ENCODE data around the gene SCYL1. TPM values are rescaled to one million over a fixed set of nuclear protein-coding genes. Genes with fewer than 3 reads are reported as not detected.
A peak's percentile ranks its signal among the peaks of the same experiment; 100 is the strongest.

SCYL1 gene
- total RNA-seq, 4 donors from 2014 or later, result 70.6 to 97.6 (median 89.2) TPM

DNA sequence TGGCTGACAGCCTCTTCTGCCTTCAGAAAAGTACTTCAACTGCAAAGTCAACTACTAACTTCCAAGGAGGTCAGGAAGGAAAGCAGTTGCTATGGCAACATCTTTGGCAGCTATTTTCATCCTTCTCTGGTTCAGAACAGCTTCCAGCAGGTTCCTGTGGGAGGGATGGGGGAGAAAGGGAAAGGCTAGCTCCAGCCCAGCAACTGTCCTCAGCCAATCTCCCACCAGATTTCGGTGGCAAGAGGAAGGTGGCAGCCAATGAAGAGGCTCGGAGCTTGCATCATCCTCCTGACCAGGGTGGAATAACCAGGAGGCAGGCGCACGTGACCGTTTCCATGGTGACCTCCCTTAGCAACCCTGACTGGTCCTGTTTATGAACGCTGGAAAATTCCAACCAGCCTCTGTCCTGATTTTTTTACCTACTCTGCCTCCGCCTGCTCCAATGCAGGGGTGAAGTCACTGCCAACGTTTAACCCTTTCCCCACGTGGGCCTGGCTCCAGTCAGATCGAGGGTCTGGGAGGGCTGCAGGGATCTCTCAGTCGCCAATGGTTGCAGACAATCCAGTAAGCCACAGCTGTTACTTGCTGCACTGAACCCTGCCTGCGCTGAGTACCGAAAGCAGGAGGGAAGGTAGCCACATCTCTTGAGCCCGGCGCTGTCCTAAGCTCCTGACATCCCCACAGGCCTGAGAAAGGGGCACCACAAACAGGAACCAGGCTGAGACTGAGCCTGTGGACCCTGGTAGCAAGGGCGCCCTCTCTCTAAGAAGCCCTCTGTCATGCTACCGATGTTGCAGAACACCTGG, 37.2 kb upstream of the SCYL1 start:
- TF ChIP-seq POLR2AphosphoS5 (IDR thresholded peaks at IDR 0.05) (peak; percentile 60), POLR2A (IDR thresholded peaks at IDR 0.05) (no peak), EP300 (IDR thresholded peaks at IDR 0.05) (no peak)
- TF ChIP-seq, protein P1, sequence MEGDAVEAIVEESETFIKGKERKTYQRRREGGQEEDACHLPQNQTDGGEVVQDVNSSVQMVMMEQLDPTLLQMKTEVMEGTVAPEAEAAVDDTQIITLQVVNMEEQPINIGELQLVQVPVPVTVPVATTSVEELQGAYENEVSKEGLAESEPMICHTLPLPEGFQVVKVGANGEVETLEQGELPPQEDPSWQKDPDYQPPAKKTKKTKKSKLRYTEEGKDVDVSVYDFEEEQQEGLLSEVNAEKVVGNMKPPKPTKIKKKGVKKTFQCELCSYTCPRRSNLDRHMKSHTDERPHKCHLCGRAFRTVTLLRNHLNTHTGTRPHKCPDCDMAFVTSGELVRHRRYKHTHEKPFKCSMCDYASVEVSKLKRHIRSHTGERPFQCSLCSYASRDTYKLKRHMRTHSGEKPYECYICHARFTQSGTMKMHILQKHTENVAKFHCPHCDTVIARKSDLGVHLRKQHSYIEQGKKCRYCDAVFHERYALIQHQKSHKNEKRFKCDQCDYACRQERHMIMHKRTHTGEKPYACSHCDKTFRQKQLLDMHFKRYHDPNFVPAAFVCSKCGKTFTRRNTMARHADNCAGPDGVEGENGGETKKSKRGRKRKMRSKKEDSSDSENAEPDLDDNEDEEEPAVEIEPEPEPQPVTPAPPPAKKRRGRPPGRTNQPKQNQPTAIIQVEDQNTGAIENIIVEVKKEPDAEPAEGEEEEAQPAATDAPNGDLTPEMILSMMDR (IDR thresholded peaks at IDR 0.05), result peak in 1 of 4 experiments; percentile 21
- peaks cover 42 to 93% (median 72%) of the 10 kb centered on the region in 3 donors for H3K4me1 ChIP-seq
- H3K4me3 ChIP-seq, result peak overlapping the region in 1 of 2 donors; percentile 29

DNA sequence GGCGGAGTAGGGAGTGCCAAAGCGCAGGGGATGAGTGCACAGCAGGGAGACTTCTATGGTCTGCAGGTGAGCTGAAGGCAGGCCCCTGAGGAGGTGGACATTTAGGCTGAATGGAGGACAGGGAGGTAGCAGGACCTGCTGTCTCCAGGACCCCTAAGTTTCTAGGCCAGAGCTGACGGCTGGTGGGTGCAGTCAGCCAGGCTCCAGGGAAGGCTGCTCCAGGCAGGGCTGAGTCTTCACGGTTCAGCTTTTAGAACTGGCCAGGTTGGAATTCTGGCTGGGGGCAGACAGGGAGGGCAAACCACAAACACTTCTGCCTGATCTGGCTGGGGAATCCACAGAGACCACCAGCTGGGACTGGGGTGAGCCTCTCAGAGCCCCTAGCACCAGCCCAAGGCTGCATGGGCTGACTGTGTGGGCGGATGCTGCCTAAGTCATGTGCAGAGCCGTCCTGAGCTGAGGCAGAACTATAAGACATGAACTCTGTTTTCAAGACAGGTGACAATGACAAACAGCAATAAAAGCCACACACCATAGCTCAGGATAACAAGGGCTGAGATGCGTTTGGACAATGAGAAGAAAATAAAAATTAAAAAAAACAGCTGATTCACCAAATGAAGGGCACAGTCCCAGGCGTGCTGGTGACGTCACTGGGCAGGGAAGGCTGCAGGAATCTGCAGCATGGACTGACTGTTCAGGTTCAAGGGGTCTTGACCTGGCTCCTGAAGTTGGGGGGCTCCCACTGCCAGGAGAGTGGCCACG, 36.4 kb upstream of the SCYL1 start:
- H3K36me3 ChIP-seq, result no peaks in the 10 kb centered on the region
- ATAC-seq, result no peak
- peaks cover 47 to 94% (median 78%) of the 10 kb centered on the region in 3 donors for H3K4me1 ChIP-seq
- H3K9me3 ChIP-seq, result no peaks in the 10 kb centered on the region
- no peaks in the 10 kb centered on the region for H3K27me3 ChIP-seq
- peak overlapping the region in 1 of 2 donors; percentile 29 for H3K4me3 ChIP-seq
- peak overlapping the region; percentile 96 to 99 (median 98) for H3K27ac ChIP-seq
- 12 to 13% methylated on average over 3 to 8 of the region's 10 CpGs for WGBS, 2 donors (ENCODE audit: low coverage in 1 of 2)
- TF ChIP-seq POLR2AphosphoS5 (IDR thresholded peaks at IDR 0.05) (no peak), POLR2A (IDR thresholded peaks at IDR 0.05) (no peak), EP300 (IDR thresholded peaks at IDR 0.05) (peak; percentile 31)
- TF ChIP-seq, protein P1 (IDR thresholded peaks at IDR 0.05), result no peak

More for the DNA sequence above, 37.2 kb upstream of the SCYL1 start:
- Histone ChIP-seq H3K27ac (peak overlapping the region; percentile 96 to 99 (median 98)), H3K36me3 (no peaks in the 10 kb centered on the region), H3K9me3 (no peaks in the 10 kb centered on the region), H3K27me3 (no peaks in the 10 kb centered on the region)
- peak; percentile 94 for ATAC-seq
- WGBS, 2 donors (ENCODE audit: low coverage in 1 of 2), result 0 to 12% methylated on average over 4 to 5 of the region's 17 CpGs

DNA sequence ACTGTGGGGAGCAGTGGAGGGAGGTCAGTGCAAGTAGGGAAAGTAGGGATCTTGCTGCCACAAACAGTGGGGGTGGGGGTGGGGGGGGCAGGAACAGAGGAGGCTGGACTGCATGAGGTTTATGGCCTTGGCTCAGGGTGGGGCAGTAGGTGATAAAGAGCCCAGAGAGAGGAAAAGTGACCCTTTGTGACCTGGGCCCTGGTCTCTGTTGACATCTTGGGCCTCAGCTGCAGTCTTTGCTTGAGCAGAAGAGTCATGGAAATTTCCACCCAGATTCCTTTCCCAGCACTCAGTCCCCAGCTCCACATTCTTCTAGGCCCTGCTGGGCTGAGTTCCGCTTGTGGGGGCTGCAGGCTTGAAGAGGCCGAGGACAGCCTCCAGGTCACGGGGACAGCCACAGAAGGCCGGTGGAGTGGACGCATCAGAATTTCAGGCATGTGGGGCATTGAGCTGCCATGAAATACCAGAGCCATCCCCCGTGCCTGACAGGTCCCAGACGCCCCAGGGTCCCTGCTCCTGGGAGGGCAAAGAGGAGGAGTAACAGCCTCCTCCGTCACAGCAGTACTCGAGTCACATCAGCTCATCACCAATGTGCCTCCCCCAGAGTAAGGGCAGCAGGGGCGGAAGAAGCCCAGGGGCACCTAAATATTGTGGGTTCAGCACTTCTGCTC, 35.7 kb upstream of the SCYL1 start:
- H3K36me3 ChIP-seq, result no peaks in the 10 kb centered on the region
- no peaks in the 10 kb centered on the region for H3K9me3 ChIP-seq
- peak overlapping the region; percentile 96 to 99 (median 98) for H3K27ac ChIP-seq
- WGBS, 2 donors (ENCODE audit: low coverage in 1 of 2), result 60% methylated on average over 1 of the region's 10 CpGs; no CpG with 5 or more reads in 1 of the 2 donors
- TF ChIP-seq POLR2AphosphoS5 (IDR thresholded peaks at IDR 0.05) (peak; percentile 47), EP300 (IDR thresholded peaks at IDR 0.05) (no peak), POLR2A (IDR thresholded peaks at IDR 0.05) (no peak)
- TF ChIP-seq, protein P1 (IDR thresholded peaks at IDR 0.05), result peak in 1 of 4 experiments; percentile 13
- no peaks in the 10 kb centered on the region for H3K27me3 ChIP-seq
- H3K4me1 ChIP-seq, result peaks cover 47 to 96% (median 85%) of the 10 kb centered on the region in 3 donors
- no peak overlapping the region for H3K4me3 ChIP-seq
- peak; percentile 28 for ATAC-seq

- H3K27me3 ChIP-seq, result no peaks in the 10 kb centered on the region
- H3K27ac ChIP-seq, result peak overlapping the region; percentile 96 to 99 (median 98)
- no peak for TF ChIP-seq EP300 (IDR thresholded peaks at IDR 0.05)
- H3K4me3 ChIP-seq, result no peak overlapping the region
- peaks cover 49 to 97% (median 91%) of the 10 kb centered on the region in 3 donors for H3K4me1 ChIP-seq
- 0 to 11% methylated on average over 1 to 4 of the region's 8 CpGs for WGBS, 2 donors (ENCODE audit: low coverage in 1 of 2)
- H3K9me3 ChIP-seq, result no peaks in the 10 kb centered on the region
- H3K36me3 ChIP-seq, result no peaks in the 10 kb centered on the region
- no peak for ATAC-seq
Measured at GRCh38 chr11:65489706-65490320, 35.1 kb upstream of the SCYL1 start.

GRCh38 chr11:65491163-65491465, 33.8 kb upstream of the SCYL1 start:
- Histone ChIP-seq H3K27ac (peak overlapping the region; percentile 96 to 99 (median 98)), H3K36me3 (no peaks in the 10 kb centered on the region), H3K27me3 (no peaks in the 10 kb centered on the region), H3K4me3 (no peak overlapping the region), H3K4me1 (peaks cover 52 to 97% (median 91%) of the 10 kb centered on the region in 3 donors), H3K9me3 (no peaks in the 10 kb centered on the region)
- ATAC-seq, result no peak
- TF ChIP-seq EP300 (IDR thresholded peaks at IDR 0.05) (no peak), POLR2AphosphoS5 (IDR thresholded peaks at IDR 0.05) (no peak), POLR2A (IDR thresholded peaks at IDR 0.05) (no peak)
- TF ChIP-seq, protein P1 (IDR thresholded peaks at IDR 0.05), result no peak
- whole genome bisulfite sequencing, 2 donors (ENCODE audit: low coverage in 1 of 2), result 32% methylated on average over 2 of the region's 3 CpGs; no CpG with 5 or more reads in 1 of the 2 donors
